Mucosa of descending colon (tissue), 3 donors: ENCODE measurements around the gene LLGL1. TPM values are rescaled to one million over a fixed set of nuclear protein-coding genes. Genes with fewer than 3 reads are reported as not detected.
A peak's percentile ranks its signal among the peaks of the same experiment; 100 is the strongest.

Source experiments
- ATAC-seq: fragments of 200-7000 bp; cut with Tn5 transposase; one replicate; pipeline ENCODE4 v1.9.1; 2020; ENCODE audit warnings: mild to moderate bottlenecking, moderate library complexity
- DNase-seq, 3 donors: peaks; one replicate each; pipeline ENCODE4 v3.0.0-alpha.2; 2020
- H3K36me3 ChIP-seq: fragments of 200-600 bp; one replicate; pipeline ENCODE4 v1.8.0; 2021; ENCODE audit warnings: low read depth, mild to moderate bottlenecking
- H3K4me1 ChIP-seq: fragments of 200-600 bp; one replicate; pipeline ENCODE4 v1.8.0; 2021; ENCODE audit warnings: low read depth, mild to moderate bottlenecking
- H3K4me3 ChIP-seq: fragments of 200-600 bp; one replicate; pipeline ENCODE4 v1.8.0; 2021; ENCODE audit warnings: mild to moderate bottlenecking
- H3K9me3 ChIP-seq: fragments of 200-600 bp; one replicate; pipeline ENCODE4 v1.8.0; 2021; ENCODE audit warnings: mild to moderate bottlenecking
- intact Hi-C, 2 donors: fragments of 100-400 bp; cut with DNase I in 1 of 2; cut with micrococcal nuclease in 1 of 2; formaldehyde crosslinking; loops; one replicate each; pipeline versions ENCODE4 v1.11.0 to v1.11.1; 2022; cut with DNase I, micrococcal nuclease
- total RNA-seq, 3 donors: library from RNA; stranded (reverse); fragmentation: NEBNext Ultra II Directional in 2 of 3; extraction: Animal tissue kit (Norgen Biotek cat#: 25700) in 2 of 3; gene quantifications; one replicate each; pipeline versions ENCODE4 v1.2.1 to v1.2.4, GENCODE V29; 2021 to 2023
- TF ChIP-seq, protein P1 (sequence below): fragments of 200-600 bp; IDR thresholded peaks from one replicate; pipeline ENCODE4 v1.8.0; 2022; ENCODE audit warnings: antibody characterized with exemption, mild to moderate bottlenecking
- donor health status: DM: no; HTN: no; CAD: no; lungs with moderate emphysema.
- donor health status: DM: no; HTN: no; CAD: no.
- donor health status: DM: no; HTN: yes; CAD: no.

The LLGL1 gene
- total RNA-seq, 3 donors from 2014 or later: 6.7 to 15.1 (median 10.3) TPM

GRCh38 chr17:18257982-18258355 is 32.5 kb downstream of the LLGL1 start:
- DNase-seq: peak in 2 of 3 donors; percentile 77 to 86
- H3K36me3 ChIP-seq: peaks cover 3% of the 10 kb centered on the region
- ATAC-seq: peak; percentile 69
- peak overlapping the region; percentile 86 for H3K4me3 ChIP-seq
- TF ChIP-seq, protein P1, sequence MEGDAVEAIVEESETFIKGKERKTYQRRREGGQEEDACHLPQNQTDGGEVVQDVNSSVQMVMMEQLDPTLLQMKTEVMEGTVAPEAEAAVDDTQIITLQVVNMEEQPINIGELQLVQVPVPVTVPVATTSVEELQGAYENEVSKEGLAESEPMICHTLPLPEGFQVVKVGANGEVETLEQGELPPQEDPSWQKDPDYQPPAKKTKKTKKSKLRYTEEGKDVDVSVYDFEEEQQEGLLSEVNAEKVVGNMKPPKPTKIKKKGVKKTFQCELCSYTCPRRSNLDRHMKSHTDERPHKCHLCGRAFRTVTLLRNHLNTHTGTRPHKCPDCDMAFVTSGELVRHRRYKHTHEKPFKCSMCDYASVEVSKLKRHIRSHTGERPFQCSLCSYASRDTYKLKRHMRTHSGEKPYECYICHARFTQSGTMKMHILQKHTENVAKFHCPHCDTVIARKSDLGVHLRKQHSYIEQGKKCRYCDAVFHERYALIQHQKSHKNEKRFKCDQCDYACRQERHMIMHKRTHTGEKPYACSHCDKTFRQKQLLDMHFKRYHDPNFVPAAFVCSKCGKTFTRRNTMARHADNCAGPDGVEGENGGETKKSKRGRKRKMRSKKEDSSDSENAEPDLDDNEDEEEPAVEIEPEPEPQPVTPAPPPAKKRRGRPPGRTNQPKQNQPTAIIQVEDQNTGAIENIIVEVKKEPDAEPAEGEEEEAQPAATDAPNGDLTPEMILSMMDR: no peak
- intact Hi-C loops: no loop called here
- H3K4me1 ChIP-seq: peaks cover 24% of the 10 kb centered on the region
- no peaks in the 10 kb centered on the region for H3K9me3 ChIP-seq

DNA sequence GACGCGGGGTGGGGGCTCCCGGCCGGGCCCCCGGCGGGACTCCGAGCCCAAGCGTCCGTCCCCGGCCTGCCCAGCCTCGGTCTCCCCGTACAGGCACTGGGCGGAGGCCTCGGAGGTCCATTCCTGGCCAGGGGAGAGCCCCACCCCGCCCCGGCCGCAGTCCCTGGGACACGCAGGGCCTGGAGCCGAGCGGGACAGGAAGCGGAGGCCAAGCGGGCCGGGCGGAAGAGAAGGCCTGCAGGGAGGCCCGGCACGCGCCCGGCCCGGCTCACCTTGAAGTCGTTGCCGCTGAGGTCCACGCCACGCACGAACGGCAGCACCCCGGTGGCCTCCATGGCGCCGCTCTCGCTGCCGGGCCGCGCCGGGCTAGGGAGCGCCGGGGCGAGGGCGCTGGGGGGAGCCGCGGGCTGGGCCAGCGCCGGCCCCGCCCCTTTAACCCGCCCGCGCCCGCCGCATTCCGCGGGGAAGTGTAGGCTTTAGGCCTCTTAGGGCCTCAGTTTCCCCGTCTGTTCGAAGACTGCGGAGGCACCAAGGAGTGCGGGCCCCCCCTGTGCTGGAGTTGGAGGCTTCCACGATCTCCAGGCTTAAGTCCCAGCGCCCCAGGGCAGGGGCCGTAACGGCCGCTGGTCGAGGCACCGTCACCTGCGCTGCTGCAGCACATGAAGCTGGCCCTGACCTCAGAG is 33.1 kb downstream of the LLGL1 start, which contains the start of gene FLII:
FLII (minus strand) TSS at position 383 of the 683 bp plus-strand sequence; CDS start at position 335, 48 bp downstream.
- intact Hi-C loops: no loop called here
- ATAC-seq (peak; percentile 73), DNase-seq (peak; percentile 70 to 80 (median 76))
- peaks cover 24% of the 10 kb centered on the region for H3K4me1 ChIP-seq
- TF ChIP-seq, protein P1: no peak
- no peaks in the 10 kb centered on the region for H3K9me3 ChIP-seq
- peaks cover 4% of the 10 kb centered on the region for H3K36me3 ChIP-seq
- peak within 1 kb of the TSS; percentile 86 for H3K4me3 ChIP-seq

DNA sequence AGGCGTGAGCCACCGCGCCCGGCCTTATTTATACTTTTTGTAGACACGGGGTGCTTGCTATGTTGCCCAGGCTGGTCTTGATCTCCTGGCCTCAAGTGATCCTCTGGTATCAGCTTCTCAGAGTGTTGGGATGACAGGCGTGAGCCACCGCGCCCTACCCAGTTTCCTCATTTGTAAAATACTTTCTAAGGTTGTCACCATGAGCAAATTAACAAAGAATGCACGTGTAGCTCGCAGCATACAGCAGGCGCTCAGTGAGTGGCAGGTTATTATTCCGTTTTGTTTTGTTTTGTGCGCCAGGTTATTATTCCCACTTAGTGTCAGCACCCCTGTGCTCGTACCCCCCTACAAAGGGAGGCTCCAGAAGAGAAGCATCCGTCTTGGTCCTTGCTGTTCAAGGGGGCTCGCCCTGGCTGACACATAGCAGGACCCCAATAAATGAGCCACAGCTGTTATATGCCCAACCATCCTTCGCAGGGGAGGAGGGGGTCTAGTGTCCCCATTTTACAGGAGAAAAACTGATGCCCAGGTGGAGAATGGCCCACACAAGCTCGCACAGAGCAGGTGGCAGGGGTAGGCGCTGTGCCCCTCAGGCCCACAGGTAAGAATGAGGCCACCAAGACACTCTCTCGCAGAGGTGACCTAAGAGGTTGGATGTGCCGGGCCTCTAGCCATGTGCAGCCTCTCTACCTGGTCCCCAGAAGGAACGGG is 34.3 kb downstream of the LLGL1 start:
- H3K9me3 ChIP-seq: no peaks in the 10 kb centered on the region
- no peak overlapping the region for H3K4me3 ChIP-seq
- intact Hi-C loops: no loop called here
- peaks cover 24% of the 10 kb centered on the region for H3K4me1 ChIP-seq
- peaks cover 6% of the 10 kb centered on the region for H3K36me3 ChIP-seq
- ATAC-seq (no peak), DNase-seq (no peak)
- TF ChIP-seq, protein P1: no peak

DNA sequence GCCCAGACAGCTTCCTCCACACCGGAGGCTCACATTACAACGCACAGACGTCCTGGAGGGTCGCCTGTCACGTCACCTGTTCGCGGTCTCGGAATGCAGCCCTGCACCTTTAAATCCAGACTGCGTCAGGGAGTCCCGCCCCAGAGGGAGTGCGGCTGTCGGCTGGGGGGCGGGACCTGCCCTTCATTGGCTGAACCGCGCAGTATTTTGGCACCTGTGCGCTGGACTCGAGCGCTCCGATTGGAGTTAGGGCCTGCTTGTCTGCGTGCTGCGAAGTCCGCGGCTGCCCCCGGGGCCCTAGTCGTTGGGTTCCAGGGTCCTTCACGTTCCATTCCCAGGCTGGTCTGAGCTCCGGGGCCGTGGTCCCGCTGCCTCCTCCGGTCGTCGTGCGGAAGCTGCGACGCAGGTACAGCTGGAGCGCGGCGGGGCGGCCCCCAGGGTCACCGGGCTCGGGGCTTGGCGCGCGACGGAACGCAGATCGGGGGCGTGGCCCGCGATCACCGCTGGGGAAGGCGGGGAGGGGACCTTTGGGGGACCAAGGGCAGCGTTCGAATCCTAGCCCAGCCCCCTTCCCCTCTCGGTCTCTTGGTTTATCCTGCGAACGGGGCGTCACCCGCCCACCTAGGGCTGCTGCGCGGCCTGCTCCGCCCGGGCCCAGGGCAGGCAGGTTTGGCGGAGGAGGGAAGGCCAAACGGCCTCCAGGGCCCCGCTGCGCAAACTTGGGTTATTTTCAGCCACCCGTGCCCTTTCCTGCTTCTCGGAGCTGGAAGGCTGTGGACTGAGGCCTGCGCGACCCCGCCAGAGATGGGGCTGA is 35.1 kb downstream of the LLGL1 start, which contains the start of gene MIEF2:
MIEF2 (plus strand) TSS at position 331 of the 814 bp plus-strand sequence. CDS start 2,059 bp downstream, outside the sequence.
- ATAC-seq (peak; percentile 85), DNase-seq (peak; percentile 95 to 98 (median 96))
- peaks cover 24% of the 10 kb centered on the region for H3K4me1 ChIP-seq
- TF ChIP-seq, protein P1: no peak
- intact Hi-C loops: no loop called here
- peaks cover 5% of the 10 kb centered on the region for H3K36me3 ChIP-seq
- H3K9me3 ChIP-seq: no peaks in the 10 kb centered on the region
- peak within 1 kb of the TSS; percentile 77 for H3K4me3 ChIP-seq

- intact Hi-C loops: no loop called here
- H3K4me1 ChIP-seq: peaks cover 24% of the 10 kb centered on the region
- peaks cover 5% of the 10 kb centered on the region for H3K36me3 ChIP-seq
- peak overlapping the region; percentile 77 for H3K4me3 ChIP-seq
- no peaks in the 10 kb centered on the region for H3K9me3 ChIP-seq
- ATAC-seq (peak; percentile 39), DNase-seq (peak; percentile 47 to 80 (median 64))
- TF ChIP-seq, protein P1: no peak
These were observed 35.7 kb downstream of the LLGL1 start for GRCh38 chr17:18261146-18261515.
